Activated naive CD4-positive, alpha-beta T cell treated with anti-CD3 and anti-CD28 coated beads, Interleukin-2, amount 50 U/mL, for 16 hours (primary cell): ENCODE data around the gene CEACAM7.
"Not testable (repeated sequence)": the region's sequence is repeated elsewhere in the genome, so short reads cannot be mapped to it uniquely, and the experiment has no call there.

Experiments used
- DNase-seq: peaks from one replicate; pipeline ENCODE4 v3.0.0-alpha.2; 2020

Gene CEACAM7

GRCh38 chr19:41699968-41700323 lies 11.9 kb upstream of the CEACAM7 start:
- no peak for DNase-seq

- DNase-seq = no peak
Measured at GRCh38 chr19:41699231-41699967, 11.3 kb upstream of the CEACAM7 start.

- no peak for DNase-seq
Measured at GRCh38 chr19:41698746-41699230, 10.7 kb upstream of the CEACAM7 start.

GRCh38 chr19:41697198-41697855 lies 9.3 kb upstream of the CEACAM7 start:
- DNase-seq = no peak

GRCh38 chr19:41696402-41697197 lies 8.5 kb upstream of the CEACAM7 start:
- DNase-seq = no peak

- no peak for DNase-seq
Measured at GRCh38 chr19:41695745-41696144, 7.7 kb upstream of the CEACAM7 start.

- no peak for DNase-seq
Measured at GRCh38 chr19:41694831-41695635, 7.0 kb upstream of the CEACAM7 start.

GRCh38 chr19:41694196-41694595 lies 6.1 kb upstream of the CEACAM7 start:
- no peak for DNase-seq

GRCh38 chr19:41691268-41691970 lies 3.3 kb upstream of the CEACAM7 start:
- DNase-seq = no peak

- DNase-seq = no peak
Measured at GRCh38 chr19:41690801-41691065, 2.7 kb upstream of the CEACAM7 start.

GRCh38 chr19:41689993-41690800 lies 2.1 kb upstream of the CEACAM7 start:
- no peak for DNase-seq

GRCh38 chr19:41688687-41689086 lies 617 bp upstream of the CEACAM7 start:
- DNase-seq = no peak

GRCh38 chr19:41687419-41687818 lies 651 bp downstream of the CEACAM7 start:
- no peak for DNase-seq

- no peak for DNase-seq
Measured at GRCh38 chr19:41682437-41682836, 5.6 kb downstream of the CEACAM7 start.

- no peak for DNase-seq
Measured at GRCh38 chr19:41671486-41671885, 16.6 kb downstream of the CEACAM7 start.

- DNase-seq = no peak
Measured at GRCh38 chr19:41670755-41671154, 17.3 kb downstream of the CEACAM7 start.

GRCh38 chr19:41668315-41668714 lies 19.8 kb downstream of the CEACAM7 start:
- no peak for DNase-seq

GRCh38 chr19:41666075-41666474 lies 22.0 kb downstream of the CEACAM7 start:
- no peak for DNase-seq

- DNase-seq = no peak
Measured at GRCh38 chr19:41657157-41657556, 30.9 kb downstream of the CEACAM7 start.

- DNase-seq = not testable (repeated sequence)
Measured at GRCh38 chr19:41656756-41657155, 31.3 kb downstream of the CEACAM7 start.

- DNase-seq = no peak
Measured at GRCh38 chr19:41652250-41652649, 35.8 kb downstream of the CEACAM7 start.

- no peak for DNase-seq
Measured at GRCh38 chr19:41649827-41650226, 38.2 kb downstream of the CEACAM7 start.
